ENCODE data around the gene KCNT2.

KCNT2 gene

GRCh38 chr1:196442366-196442765 lies 165.9 kb downstream of the KCNT2 start:
- DNase-seq, result no peak

GRCh38 chr1:196440711-196441110 lies 167.5 kb downstream of the KCNT2 start:
- DNase-seq, result no peak

- DNase-seq, result no peak
Measured at GRCh38 chr1:196438329-196438728, 169.9 kb downstream of the KCNT2 start.

- no peak for DNase-seq
Measured at GRCh38 chr1:196437671-196438070, 170.6 kb downstream of the KCNT2 start.

- no peak for DNase-seq
Measured at GRCh38 chr1:196433000-196433399, 175.2 kb downstream of the KCNT2 start.

- no peak for DNase-seq
Measured at GRCh38 chr1:196427976-196428734, 180.1 kb downstream of the KCNT2 start.

GRCh38 chr1:196425513-196425912 lies 182.7 kb downstream of the KCNT2 start:
- no peak for DNase-seq

- DNase-seq, result no peak
Measured at GRCh38 chr1:196423612-196424011, 184.6 kb downstream of the KCNT2 start.

- DNase-seq, result no peak
Measured at GRCh38 chr1:196418772-196419171, 189.5 kb downstream of the KCNT2 start.

GRCh38 chr1:196415978-196416377 lies 192.3 kb downstream of the KCNT2 start:
- no peak for DNase-seq

- no peak for DNase-seq
Measured at GRCh38 chr1:196412326-196412725, 195.9 kb downstream of the KCNT2 start.

GRCh38 chr1:196410768-196411167 lies 197.5 kb downstream of the KCNT2 start:
- no peak for DNase-seq

- no peak for DNase-seq
Measured at GRCh38 chr1:196409586-196409985, 198.7 kb downstream of the KCNT2 start.

- no peak for DNase-seq
Measured at GRCh38 chr1:196407358-196408051, 200.7 kb downstream of the KCNT2 start.

GRCh38 chr1:196405839-196406238 lies 202.4 kb downstream of the KCNT2 start:
- DNase-seq, result no peak

GRCh38 chr1:196403803-196404690 lies 204.2 kb downstream of the KCNT2 start:
- no peak for DNase-seq

GRCh38 chr1:196401891-196402290 lies 206.3 kb downstream of the KCNT2 start:
- DNase-seq, result no peak

- no peak for DNase-seq
Measured at GRCh38 chr1:196401452-196401833, 206.8 kb downstream of the KCNT2 start.

- no peak for DNase-seq
Measured at GRCh38 chr1:196400478-196401451, 207.5 kb downstream of the KCNT2 start.

GRCh38 chr1:196399713-196400112 lies 208.5 kb downstream of the KCNT2 start:
- no peak for DNase-seq

- DNase-seq, result no peak
Measured at GRCh38 chr1:196393742-196394141, 214.5 kb downstream of the KCNT2 start.

- no peak for DNase-seq
Measured at GRCh38 chr1:196393282-196393681, 215.0 kb downstream of the KCNT2 start.
